ENCODE data around the gene DDIT4L. TPM values are rescaled to one million over a fixed set of nuclear protein-coding genes. Genes with fewer than 3 reads are reported as not detected.

Gene DDIT4L
- total RNA-seq, 1 experiment from 2014 or later = 2.1 TPM

- no peak overlapping the region for H2BK120ac ChIP-seq (ENCODE audit: low read depth, low read length, poor library complexity, severe bottlenecking)
- H3K4me1 Mint-ChIP-seq = peaks cover 38 to 39% of the 10 kb centered on the region in 2 experiments
- no peaks in the 10 kb centered on the region; the same call in 1 of the 2 replicates for H3K4me1 ChIP-seq (ENCODE audit: insufficient read depth, low read length)
- peaks cover 36% of the 10 kb centered on the region for H3K27me3 Mint-ChIP-seq (ENCODE audit: low read depth)
- H3K4me3 Mint-ChIP-seq = peak overlapping the region; percentile 79 to 87; a peak in 4 of 5 replicates
- H3K9me3 ChIP-seq (ENCODE audit: control insufficient read depth, low read depth, low read length) = no peaks in the 10 kb centered on the region
- no peak overlapping the region for H3K9ac ChIP-seq (ENCODE audit: extremely low read depth, insufficient read length, low read length)
- no peak overlapping the region for H3K23ac ChIP-seq (ENCODE audit: insufficient read length, low read depth, low read length)
- H3K27ac ChIP-seq (ENCODE audit: insufficient read length, low read depth, low read length) = no peak overlapping the region
- no peak overlapping the region for H2BK20ac ChIP-seq (ENCODE audit: low read depth, low read length, poor library complexity, severe bottlenecking)
- TF ChIP-seq, protein P1, sequence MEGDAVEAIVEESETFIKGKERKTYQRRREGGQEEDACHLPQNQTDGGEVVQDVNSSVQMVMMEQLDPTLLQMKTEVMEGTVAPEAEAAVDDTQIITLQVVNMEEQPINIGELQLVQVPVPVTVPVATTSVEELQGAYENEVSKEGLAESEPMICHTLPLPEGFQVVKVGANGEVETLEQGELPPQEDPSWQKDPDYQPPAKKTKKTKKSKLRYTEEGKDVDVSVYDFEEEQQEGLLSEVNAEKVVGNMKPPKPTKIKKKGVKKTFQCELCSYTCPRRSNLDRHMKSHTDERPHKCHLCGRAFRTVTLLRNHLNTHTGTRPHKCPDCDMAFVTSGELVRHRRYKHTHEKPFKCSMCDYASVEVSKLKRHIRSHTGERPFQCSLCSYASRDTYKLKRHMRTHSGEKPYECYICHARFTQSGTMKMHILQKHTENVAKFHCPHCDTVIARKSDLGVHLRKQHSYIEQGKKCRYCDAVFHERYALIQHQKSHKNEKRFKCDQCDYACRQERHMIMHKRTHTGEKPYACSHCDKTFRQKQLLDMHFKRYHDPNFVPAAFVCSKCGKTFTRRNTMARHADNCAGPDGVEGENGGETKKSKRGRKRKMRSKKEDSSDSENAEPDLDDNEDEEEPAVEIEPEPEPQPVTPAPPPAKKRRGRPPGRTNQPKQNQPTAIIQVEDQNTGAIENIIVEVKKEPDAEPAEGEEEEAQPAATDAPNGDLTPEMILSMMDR (conservative IDR thresholded peaks at IDR 0.05) = no peak
- peak overlapping the region; percentile 76 for H3K4me2 ChIP-seq (ENCODE audit: insufficient read depth, insufficient read length, low read length)
- H2AFZ ChIP-seq (ENCODE audit: low read length) = no peak overlapping the region
- H3T11ph ChIP-seq (ENCODE audit: low read length) = no peak overlapping the region
- no peak overlapping the region for H2BK15ac ChIP-seq (ENCODE audit: low read depth, low read length)
- H3K14ac ChIP-seq (ENCODE audit: insufficient read depth, low read length) = no peak overlapping the region
- H3K23me2 ChIP-seq (ENCODE audit: insufficient read length, low read depth, low read length, poor library complexity, severe bottlenecking) = peaks cover 13% of the 10 kb centered on the region
- no peak overlapping the region for H3K4ac ChIP-seq (ENCODE audit: low read depth, low read length)
- no peak overlapping the region for H2AK5ac ChIP-seq (ENCODE audit: insufficient read length, low read length)
- H4K5ac ChIP-seq (ENCODE audit: insufficient read length, low read depth, low read length) = no peak overlapping the region
- no peak overlapping the region for H2BK12ac ChIP-seq (ENCODE audit: insufficient read length, low read depth, low read length)
- H4K91ac ChIP-seq (ENCODE audit: insufficient read length, low read depth, low read length) = no peak overlapping the region
- no peak for DNase-seq
- no peaks in the 10 kb centered on the region for H3K9me3 Mint-ChIP-seq
- no peak overlapping the region for H3K27ac Mint-ChIP-seq
- no peak overlapping the region for H4K8ac ChIP-seq (replicated peaks; ENCODE audit: insufficient read length, low read depth, low read length)
- H3K79me1 ChIP-seq (ENCODE audit: insufficient read depth, low read depth, low read length, poor library complexity, severe bottlenecking) = no peaks in the 10 kb centered on the region
- no peak overlapping the region for H3K18ac ChIP-seq (ENCODE audit: insufficient read length, low read depth, low read length)
- no peaks in the 10 kb centered on the region for H4K20me1 ChIP-seq (ENCODE audit: control insufficient read depth, insufficient read depth, insufficient read length)
- WGBS (ENCODE audit: extremely low coverage, insufficient read length, low lambda C conversion rate) = no CpG with 5 or more reads among the region's 4 CpGs
- no peak overlapping the region for H3K56ac ChIP-seq (ENCODE audit: insufficient read length, low read depth, low read length)
- no peak overlapping the region for H2BK5ac ChIP-seq (ENCODE audit: insufficient read length, low read length)
- peaks cover 0 to 14% (median 0%) of the 10 kb centered on the region in 3 experiments; a peak in 6 of 7 replicates for H3K36me3 Mint-ChIP-seq (ENCODE audit: insufficient read depth in 1 of 3, low read depth in 3 of 3)
- H3K79me2 ChIP-seq (ENCODE audit: insufficient read depth, low read length) = no peaks in the 10 kb centered on the region
- peaks cover 4% of the 10 kb centered on the region; the same call in 1 of the 2 replicates for H3K27me3 ChIP-seq (ENCODE audit: insufficient read depth, low read length)
These were observed 1.4 kb downstream of the DDIT4L start for GRCh38 chr4:100188829-100189228.
